Measurements from ENCODE around the gene LEPROT. TPM values are rescaled to one million over a fixed set of nuclear protein-coding genes. Genes with fewer than 3 reads are reported as not detected.
"Not testable (repeated sequence)": the region's sequence is repeated elsewhere in the genome, so short reads cannot be mapped to it uniquely, and the experiment has no call there.

LEPROT gene
- total RNA-seq, 1 experiment from 2014 or later = 56.4 TPM

GRCh38 chr1:65437616-65438015 is 17.1 kb downstream of the LEPROT start:
- no peak for DNase-seq (ENCODE audit: low read depth)

- DNase-seq (ENCODE audit: low read depth) = no peak
These were observed 19.9 kb downstream of the LEPROT start for GRCh38 chr1:65440322-65440900.

GRCh38 chr1:65440915-65441314 is 20.4 kb downstream of the LEPROT start:
- DNase-seq (ENCODE audit: low read depth) = no peak

- no peak for DNase-seq (ENCODE audit: low read depth)
These were observed 21.0 kb downstream of the LEPROT start for GRCh38 chr1:65441464-65441863.

GRCh38 chr1:65442442-65442841 is 22.0 kb downstream of the LEPROT start:
- DNase-seq (ENCODE audit: low read depth) = no peak

- DNase-seq (ENCODE audit: low read depth) = no peak
These were observed 23.2 kb downstream of the LEPROT start for GRCh38 chr1:65443647-65444046.

GRCh38 chr1:65444128-65444640 is 23.7 kb downstream of the LEPROT start:
- DNase-seq (ENCODE audit: low read depth) = no peak

GRCh38 chr1:65445837-65446236 is 25.4 kb downstream of the LEPROT start:
- no peak for DNase-seq (ENCODE audit: low read depth)

- DNase-seq (ENCODE audit: low read depth) = no peak
These were observed 28.9 kb downstream of the LEPROT start for GRCh38 chr1:65449214-65449823.

GRCh38 chr1:65455678-65456077 is 35.2 kb downstream of the LEPROT start:
- DNase-seq (ENCODE audit: low read depth) = not testable (repeated sequence)

GRCh38 chr1:65456481-65456880 is 36.0 kb downstream of the LEPROT start:
- DNase-seq (ENCODE audit: low read depth) = no peak

- no peak for DNase-seq (ENCODE audit: low read depth)
These were observed 37.4 kb downstream of the LEPROT start for GRCh38 chr1:65457868-65458267.

GRCh38 chr1:65458730-65459396 is 38.4 kb downstream of the LEPROT start:
- peak; percentile 23 for DNase-seq (ENCODE audit: low read depth)

- DNase-seq (ENCODE audit: low read depth) = peak; percentile 53
These were observed 38.9 kb downstream of the LEPROT start for GRCh38 chr1:65459397-65459768.

- DNase-seq (ENCODE audit: low read depth) = not testable (repeated sequence)
These were observed 45.4 kb downstream of the LEPROT start for GRCh38 chr1:65465837-65466236.

GRCh38 chr1:65467536-65467935 is 47.1 kb downstream of the LEPROT start:
- DNase-seq (ENCODE audit: low read depth) = peak; percentile 15

- DNase-seq (ENCODE audit: low read depth) = no peak
These were observed 48.8 kb downstream of the LEPROT start for GRCh38 chr1:65469126-65469888.

- DNase-seq (ENCODE audit: low read depth) = no peak
These were observed 49.4 kb downstream of the LEPROT start for GRCh38 chr1:65469889-65470340.

- DNase-seq (ENCODE audit: low read depth) = no peak
These were observed 50.3 kb downstream of the LEPROT start for GRCh38 chr1:65470766-65471165.

GRCh38 chr1:65471213-65471833 is 50.9 kb downstream of the LEPROT start:
- DNase-seq (ENCODE audit: low read depth) = no peak

GRCh38 chr1:65471861-65472332 is 51.4 kb downstream of the LEPROT start:
- DNase-seq (ENCODE audit: low read depth) = no peak

- DNase-seq (ENCODE audit: low read depth) = no peak
These were observed 55.9 kb downstream of the LEPROT start for GRCh38 chr1:65476327-65476726.
